K562 (cell line): ENCODE data around the gene GLDC. TPM values are rescaled to one million over a fixed set of nuclear protein-coding genes. Genes with fewer than 3 reads are reported as not detected.

Experiments used
- ATAC-seq: fragments of 200-7000 bp; cut with Tn5 transposase; 3 replicates; pipeline ENCODE4 v1.9.1; 2020; ENCODE audit warnings: moderate library complexity
- BruUV-seq: library from RNA; stranded (reverse); fragments of 400-500 nt; replicated peaks from 2 replicates; lab custom pipeline; 2021; lab: Mats Ljungman, UMichigan
- CTCF ChIA-PET: fragments of 300-600 bp; formaldehyde crosslinking; extraction: SDS; loops from one replicate; lab custom pipeline; 2021; ENCODE audit warnings: low intra/inter-chr PET ratio; lab: Yijun Ruan, JAX
- POLR2A ChIA-PET: fragments of 300-600, 350-650 bp; sonication (Branson Sonifier 250); formaldehyde crosslinking; extraction: SDS; loops from one replicate; lab custom pipeline; 2021; ENCODE audit warnings: antibody characterized with exemption, inconsistent platforms; lab: Yijun Ruan, JAX
- DNase-seq, 4 experiments: peaks; one replicate each; pipeline versions ENCODE4 v3.0.0 to v3.0.0-alpha.2; 2011 to 2018; ENCODE audit warnings: low spot score in 3 of 4, mixed read lengths in 3 of 4; ENCODE audit errors: extremely low read depth in 1 of 4
- FAIRE-seq: peaks from 2 replicates; lab custom pipeline; 2011; peaks lifted over from hg19 to GRCh38; lab: Jason Lieb, UNC
- H2AFZ ChIP-seq: 2 replicates; pipeline ENCODE4 v1.6.0; 2011; ENCODE audit warnings: low read depth, low read length, control low read depth, inconsistent platforms
- H3K27ac ChIP-seq: fragments of 200-600 bp; 3 replicates; pipeline ENCODE4 v1.8.0; 2011; ENCODE audit warnings: low read depth, mild to moderate bottlenecking, control low read depth, inconsistent platforms, low read length, moderate library complexity, mixed read lengths; ENCODE audit errors: extremely low read depth
- H3K27me3 ChIP-seq, 2 experiments: fragments of 300-600 bp in 1 of 2; 2 replicates in 1 of 2; 3 replicates in 1 of 2; pipeline versions ENCODE4 v1.6.0 to v1.8.0; 2011; ENCODE audit warnings: inconsistent platforms in 2 of 2, low read length in 2 of 2, mild to moderate bottlenecking in 1 of 2, mixed read lengths in 1 of 2, moderate library complexity in 1 of 2; ENCODE audit not compliant: control insufficient read depth in 2 of 2, insufficient read depth in 2 of 2
- H3K36me3 ChIP-seq: fragments of 300-600 bp; 3 replicates; pipeline ENCODE4 v1.8.0; 2011; ENCODE audit warnings: mild to moderate bottlenecking, low read length, inconsistent platforms; ENCODE audit not compliant: control insufficient read depth, insufficient read depth
- H3K4me1 ChIP-seq, 2 experiments: fragments of 200-600 bp in 1 of 2; replicated peaks in 1 of 2; 2 replicates in 1 of 2; 3 replicates in 1 of 2; pipeline versions ENCODE4 v1.5.1 to v1.8.0; 2011; ENCODE audit warnings: inconsistent platforms in 2 of 2, low read length in 2 of 2, mild to moderate bottlenecking in 1 of 2, mixed read lengths in 1 of 2, moderate library complexity in 1 of 2; ENCODE audit not compliant: control insufficient read depth in 2 of 2, insufficient read depth in 2 of 2
- H3K4me2 ChIP-seq: 2 replicates; pipeline ENCODE4 v1.6.1; 2011; ENCODE audit warnings: low read length, control low read depth, inconsistent platforms, mixed read lengths; ENCODE audit not compliant: insufficient read depth
- H3K4me3 ChIP-seq: fragments of 200-600 bp; sonication (generic), shearing (Covaris generic); 2 replicates; pipeline ENCODE4 v1.5.1; 2016; ENCODE audit warnings: control low read depth, inconsistent platforms
- H3K79me2 ChIP-seq: fragments of 200-600 bp; 3 replicates; pipeline ENCODE4 v1.8.0; 2011; ENCODE audit warnings: low read length, inconsistent platforms; ENCODE audit not compliant: control insufficient read depth, insufficient read depth
- H3K9ac ChIP-seq, 2 experiments: 2 replicates each; pipeline versions ENCODE4 v1.6.0 to v1.6.1; 2011; ENCODE audit warnings: low read depth in 2 of 2, low read length in 2 of 2, control low read depth in 1 of 2, inconsistent platforms in 1 of 2, mild to moderate bottlenecking in 1 of 2, mixed read lengths in 1 of 2; ENCODE audit not compliant: insufficient read depth in 1 of 2
- H3K9me1 ChIP-seq: one replicate; pipeline ENCODE4 v1.6.0; 2011; ENCODE audit warnings: inconsistent platforms, mild to moderate bottlenecking, low read length, moderate library complexity; ENCODE audit not compliant: control insufficient read depth, insufficient read depth
- H3K9me3 ChIP-seq: replicated peaks from 2 replicates; pipeline ENCODE4 v1.5.1; 2011; ENCODE audit warnings: low read depth, low read length, inconsistent platforms; ENCODE audit not compliant: control insufficient read depth, insufficient read depth
- H4K20me1 ChIP-seq: replicated peaks from 2 replicates; pipeline ENCODE4 v1.6.1; 2011; ENCODE audit warnings: low read length, inconsistent platforms, mixed read lengths; ENCODE audit not compliant: control insufficient read depth, insufficient read depth
- MXD1 ChIP-seq: fragments of 250-450 bp; sonication (Bioruptor Pico); IDR thresholded peaks from 2 replicates; pipeline ENCODE4 v1.8.0; 2021; ENCODE audit warnings: borderline replicate concordance, mild to moderate bottlenecking, moderate library complexity; ENCODE audit not compliant: poor library complexity, severe bottlenecking
- SIN3B ChIP-seq: fragments of 450-650 bp; IDR thresholded peaks from 2 replicates; pipeline ENCODE4 v1.6.1; 2017; ENCODE audit warnings: low read depth, mild to moderate bottlenecking, moderate library complexity
- ZBTB40 ChIP-seq, 2 experiments: fragments of 450-650 bp in 1 of 2; sonication (generic) in 1 of 2; formaldehyde crosslinking in 1 of 2; IDR thresholded peaks; 2 replicates each; pipeline versions ENCODE4 v1.7.1 to v1.9.0; 2016 to 2022; ENCODE audit warnings: inconsistent platforms in 1 of 2, mild to moderate bottlenecking in 1 of 2, missing genetic modification reagents in 1 of 2
- ZNF232 ChIP-seq: sonication (generic); formaldehyde crosslinking; IDR thresholded peaks from 2 replicates; pipeline ENCODE4 v1.8.0; 2022; ENCODE audit warnings: mild to moderate bottlenecking, missing genetic modification reagents
- WGBS: fragments of 100-300 bp; shearing (Covaris generic); methylation state at CpG from one replicate; pipeline ENCODE4 v1.1.6; 2016; ENCODE audit warnings: low coverage, mixed read lengths; ENCODE audit not compliant: insufficient coverage; ENCODE audit errors: missing lambda C conversion rate; 5-methylcytosine and 5-hydroxymethylcytosine counted together
- in situ Hi-C: fragments of 300-500 bp; cut with MboI; formaldehyde crosslinking; loops from 4 replicates; pipeline ENCODE4 v1.15.0; 2018; ENCODE audit warnings: inconsistent platforms, mixed read lengths
- intact Hi-C: fragments of 100-400 bp; cut with micrococcal nuclease; formaldehyde crosslinking; loops from 2 replicates; pipeline ENCODE4 v1.14.2; 2022
- polyA plus RNA-seq, 8 experiments: library from polyadenylated mRNA; depleted of rRNA in 4 of 8; stranded (reverse) in 5 of 8; unstranded in 3 of 8; fragments of >200 nt; fragmentation: Nextera tagmentation in 2 of 8; fragmentation: Illumina TruSeq in 1 of 8; extraction: Ambion mirVana in 2 of 8; extraction: Trizol in 1 of 8; gene quantifications; 2 replicates each; pipeline versions ENCODE4 v1.2.1 to v1.2.3, GENCODE V29; 2011 to 2014; ENCODE audit warnings: inconsistent platforms in 1 of 8, missing spikeins in 1 of 8
- total RNA-seq, 7 experiments: library from RNA; depleted of rRNA in 6 of 7; stranded (reverse); fragments of >200 nt in 6 of 7; fragmentation: Illumina TruSeq in 2 of 7; extraction: Trizol in 2 of 7; gene quantifications; 2 replicates each; pipeline versions ENCODE4 v1.2.1 to v1.2.3, GENCODE V29; 2011 to 2021; ENCODE audit warnings: low replicate concordance in 1 of 7

The GLDC gene
- total and polyA plus RNA-seq, 9 of the 15 experiments (the other 6 are each of a cell fraction or from before 2014, with no cell fraction given), result 0.03 to 0.27 (median 0.08) TPM; not detected in 6

- no peak overlapping the region for H3K4me3 ChIP-seq
- H3K36me3 ChIP-seq, result no peaks in the 10 kb centered on the region
- ChIA-PET POLR2A (interaction anchor here (1.1 kb wide), 1 partner anchor 8 kb away, joined by 6 read pairs; no protein-coding TSS in a partner anchor), CTCF (no interaction called here)
- no peak for TF ChIP-seq ZNF232 (CRISPR knock-in tag)
- no peak for TF ChIP-seq MXD1 (CRISPR knock-in tag)
- TF ChIP-seq ZBTB40 (IDR thresholded peaks at IDR 0.05), result no peak
- TF ChIP-seq ZBTB40 (CRISPR knock-in tag; IDR thresholded peaks at IDR 0.05), result no peak
- TF ChIP-seq SIN3B, result no peak
- FAIRE-seq (no peak), DNase-seq (no peak), ATAC-seq (no peak)
- no peaks in the 10 kb centered on the region for H3K9me1 ChIP-seq
- in situ Hi-C loops, result no loop called here
- H4K20me1 ChIP-seq, result no peaks in the 10 kb centered on the region
- 40% methylated on average over 1 of the region's 1 CpG for WGBS
- H2AFZ ChIP-seq, result 0 out of 2 replicates have a peak overlapping the region, but pooled peaks have one; percentile 30
- no peak overlapping the region for H3K9ac ChIP-seq
- H3K4me2 ChIP-seq, result no peak overlapping the region
- no TSS peak for BruUV-seq
- no peaks in the 10 kb centered on the region for H3K9me3 ChIP-seq
- no peaks in the 10 kb centered on the region for H3K79me2 ChIP-seq
- no peaks in the 10 kb centered on the region for H3K27me3 ChIP-seq
- H3K27ac ChIP-seq, result no peak overlapping the region
- intact Hi-C loops, result no loop called here
- H3K4me1 ChIP-seq, result no peaks in the 10 kb centered on the region; a peak in 2 of 5 replicates
Measured at GRCh38 chr9:6673326-6674025, 27.9 kb upstream of the GLDC start.
